DMS153 treated with DMSO at 0.1 percent for 48 hours (cell line): ENCODE data around the gene KBTBD4.
A peak's percentile ranks its signal among the peaks of the same experiment; 100 is the strongest.
"Not testable (repeated sequence)": the region's sequence is repeated elsewhere in the genome, so short reads cannot be mapped to it uniquely, and the experiment has no call there.

ENCODE experiments used
- DNase-seq: peaks from one replicate; lab custom pipeline; 2025; ENCODE audit not compliant: unreplicated experiment; lab: John Stamatoyannopoulos, UW

The KBTBD4 gene

GRCh38 chr11:47562393-47562792 is 16.4 kb downstream of the KBTBD4 start:
- not testable (repeated sequence) for DNase-seq

GRCh38 chr11:47560426-47560825 is 18.3 kb downstream of the KBTBD4 start:
- no peak for DNase-seq

GRCh38 chr11:47558695-47559094 is 20.1 kb downstream of the KBTBD4 start:
- DNase-seq: no peak

GRCh38 chr11:47557004-47557403 is 21.8 kb downstream of the KBTBD4 start:
- not testable (repeated sequence) for DNase-seq

- no peak for DNase-seq
These were observed 25.4 kb downstream of the KBTBD4 start for GRCh38 chr11:47553406-47553743.

- DNase-seq: peak; percentile 78
These were observed 26.0 kb downstream of the KBTBD4 start, which contains the start of gene CELF1 for GRCh38 chr11:47552566-47553405. TSS of gene CELF1 (minus strand) at chr11:47553132. CDS start at chr11:47499523, 53,609 bp downstream.

GRCh38 chr11:47552056-47552565 is 26.7 kb downstream of the KBTBD4 start:
- no peak for DNase-seq

GRCh38 chr11:47551086-47551485 is 27.7 kb downstream of the KBTBD4 start:
- DNase-seq: no peak

GRCh38 chr11:47550288-47551047 is 28.3 kb downstream of the KBTBD4 start:
- DNase-seq: no peak

- DNase-seq: not testable (repeated sequence)
These were observed 32.5 kb downstream of the KBTBD4 start for GRCh38 chr11:47546274-47546673.

- no peak for DNase-seq
These were observed 33.5 kb downstream of the KBTBD4 start for GRCh38 chr11:47545298-47545697.

GRCh38 chr11:47541070-47541469 is 37.7 kb downstream of the KBTBD4 start:
- no peak for DNase-seq

GRCh38 chr11:47539681-47540039 is 39.1 kb downstream of the KBTBD4 start:
- no peak for DNase-seq

- DNase-seq: peak; percentile 22
These were observed 39.8 kb downstream of the KBTBD4 start for GRCh38 chr11:47538741-47539565.

- no peak for DNase-seq
These were observed 41.9 kb downstream of the KBTBD4 start for GRCh38 chr11:47536915-47537314.

- no peak for DNase-seq
These were observed 44.0 kb downstream of the KBTBD4 start for GRCh38 chr11:47534704-47535251.

- DNase-seq: no peak
These were observed 45.0 kb downstream of the KBTBD4 start for GRCh38 chr11:47533690-47534151.

- DNase-seq: no peak
These were observed 46.1 kb downstream of the KBTBD4 start for GRCh38 chr11:47532597-47533213.

GRCh38 chr11:47531666-47532065 is 47.1 kb downstream of the KBTBD4 start:
- DNase-seq: no peak

GRCh38 chr11:47530721-47531120 is 48.0 kb downstream of the KBTBD4 start:
- DNase-seq: not testable (repeated sequence)
